Activated B cell treated with CpG ODN at 0.5 μM for 24 hours (primary cell): Measurements from ENCODE around the gene NOD1. TPM values are rescaled to one million over a fixed set of nuclear protein-coding genes. Genes with fewer than 3 reads are reported as not detected.
A peak's percentile ranks its signal among the peaks of the same experiment; 100 is the strongest.

Source experiments
- ATAC-seq: fragments of 200-7000 bp; cut with Tn5 transposase; one replicate; pipeline ENCODE4 v1.10.0; 2021; ENCODE audit warnings: low read depth, mild to moderate bottlenecking, moderate library complexity
- CTCF ChIA-PET: fragments of 350-600 bp; sonication (Branson Sonifier 250); formaldehyde crosslinking; loops from one replicate; lab custom pipeline; 2021; ENCODE audit warnings: antibody characterized with exemption; lab: Charles Lee
- POLR2A ChIA-PET: fragments of 350-600 bp; sonication (Branson Sonifier 250); formaldehyde crosslinking; loops from one replicate; lab custom pipeline; 2021; ENCODE audit warnings: antibody characterized with exemption; lab: Charles Lee
- DNase-seq: peaks from one replicate; pipeline ENCODE4 v3.0.0; 2022
- H3K27ac Mint-ChIP-seq: one replicate; pipeline ENCODE4 v1.8.0; 2020; ENCODE audit warnings: mixed read lengths
- H3K27me3 Mint-ChIP-seq: one replicate; pipeline ENCODE4 v1.8.0; 2021; ENCODE audit warnings: mixed read lengths
- H3K36me3 Mint-ChIP-seq: one replicate; pipeline ENCODE4 v1.8.0; 2021; ENCODE audit warnings: low read depth, mixed read lengths
- H3K4me1 Mint-ChIP-seq: one replicate; pipeline ENCODE4 v1.8.0; 2021; ENCODE audit warnings: mixed read lengths
- H3K4me3 Mint-ChIP-seq: one replicate; pipeline ENCODE4 v1.8.0; 2020; ENCODE audit warnings: mild to moderate bottlenecking, mixed read lengths
- H3K9me3 Mint-ChIP-seq: one replicate; pipeline ENCODE4 v1.8.0; 2020; ENCODE audit warnings: mixed read lengths
- intact Hi-C: fragments of 100-400 bp; cut with micrococcal nuclease; formaldehyde crosslinking; loops from one replicate; pipeline ENCODE4 v1.15.1; 2024
- total RNA-seq: library from RNA; stranded (reverse); gene quantifications from 2 replicates; pipeline ENCODE4 v1.2.3, GENCODE V29; 2022
- TF ChIP-seq, protein P1 (sequence below): fragments of 200-600 bp; IDR thresholded peaks from one replicate; pipeline ENCODE4 v1.8.0; 2022; ENCODE audit warnings: antibody characterized with exemption, mild to moderate bottlenecking

Gene NOD1
- total RNA-seq, 1 donor from 2014 or later: 14.0 TPM

GRCh38 chr7:30450240-30450982, 28.2 kb downstream of the NOD1 start:
- intact Hi-C loops: no loop called here
- Mint-ChIP-seq H3K27me3 (no peaks in the 10 kb centered on the region), H3K36me3 (peaks cover 68% of the 10 kb centered on the region), H3K4me1 (peaks cover 6% of the 10 kb centered on the region), H3K9me3 (no peaks in the 10 kb centered on the region), H3K4me3 (no peak overlapping the region), H3K27ac (no peak overlapping the region)
- ChIA-PET CTCF (interaction anchor here (1.1 kb wide), 1 partner anchor 175 kb away, joined by 3 read pairs; no protein-coding TSS in a partner anchor), POLR2A (no interaction called here)
- DNase-seq: no peak
- ATAC-seq: no peak
- TF ChIP-seq, protein P1, sequence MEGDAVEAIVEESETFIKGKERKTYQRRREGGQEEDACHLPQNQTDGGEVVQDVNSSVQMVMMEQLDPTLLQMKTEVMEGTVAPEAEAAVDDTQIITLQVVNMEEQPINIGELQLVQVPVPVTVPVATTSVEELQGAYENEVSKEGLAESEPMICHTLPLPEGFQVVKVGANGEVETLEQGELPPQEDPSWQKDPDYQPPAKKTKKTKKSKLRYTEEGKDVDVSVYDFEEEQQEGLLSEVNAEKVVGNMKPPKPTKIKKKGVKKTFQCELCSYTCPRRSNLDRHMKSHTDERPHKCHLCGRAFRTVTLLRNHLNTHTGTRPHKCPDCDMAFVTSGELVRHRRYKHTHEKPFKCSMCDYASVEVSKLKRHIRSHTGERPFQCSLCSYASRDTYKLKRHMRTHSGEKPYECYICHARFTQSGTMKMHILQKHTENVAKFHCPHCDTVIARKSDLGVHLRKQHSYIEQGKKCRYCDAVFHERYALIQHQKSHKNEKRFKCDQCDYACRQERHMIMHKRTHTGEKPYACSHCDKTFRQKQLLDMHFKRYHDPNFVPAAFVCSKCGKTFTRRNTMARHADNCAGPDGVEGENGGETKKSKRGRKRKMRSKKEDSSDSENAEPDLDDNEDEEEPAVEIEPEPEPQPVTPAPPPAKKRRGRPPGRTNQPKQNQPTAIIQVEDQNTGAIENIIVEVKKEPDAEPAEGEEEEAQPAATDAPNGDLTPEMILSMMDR: no peak

DNA sequence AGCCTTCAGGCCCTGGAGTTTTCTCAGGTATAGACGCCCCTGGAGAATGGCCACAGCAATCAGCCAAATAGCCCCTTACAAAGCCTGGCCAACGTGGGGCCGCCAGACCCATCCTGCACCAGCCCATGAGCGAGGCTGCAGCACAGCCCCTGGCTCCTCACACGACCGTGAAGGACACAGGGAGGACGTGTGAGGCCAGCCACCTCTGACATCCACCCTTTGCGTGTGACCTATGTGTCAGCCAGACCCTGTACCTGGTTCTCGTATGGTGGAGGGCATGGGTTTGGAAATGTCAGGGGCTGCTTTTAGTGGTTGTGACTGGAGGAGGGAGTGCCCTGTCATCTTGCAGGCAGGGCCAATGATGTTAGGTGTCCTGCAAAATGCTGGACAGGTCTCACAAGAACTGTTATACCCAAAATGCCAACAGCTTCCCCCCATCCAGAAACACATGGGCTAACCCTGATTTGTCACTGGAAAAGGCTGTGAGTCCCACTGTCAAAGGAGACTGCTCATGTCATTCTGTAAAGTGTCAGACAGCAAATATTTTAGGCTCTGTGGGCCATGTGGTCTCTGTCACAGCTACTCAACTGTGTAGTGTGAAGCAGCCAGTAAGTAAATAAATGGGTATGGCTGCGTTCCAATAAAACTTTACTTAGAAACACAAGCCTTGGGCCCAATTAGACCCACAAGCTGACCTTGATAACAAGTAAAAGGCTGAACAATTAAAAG, 30.0 kb downstream of the NOD1 start:
- DNase-seq: no peak
- Mint-ChIP-seq H3K36me3 (peaks cover 53% of the 10 kb centered on the region), H3K27me3 (no peaks in the 10 kb centered on the region), H3K9me3 (no peaks in the 10 kb centered on the region), H3K27ac (no peak overlapping the region), H3K4me3 (no peak overlapping the region), H3K4me1 (peaks cover 6% of the 10 kb centered on the region)
- intact Hi-C loops: loop anchor here (5.0 kb wide), 6 partner anchors 51 to 421 kb away; partner anchors contain the start of genes FKBP14 and PLEKHA8
- no peak for ATAC-seq
- ChIA-PET CTCF (no interaction called here), POLR2A (interaction anchor here (1.5 kb wide), 1 partner anchor 16 kb away, joined by 4 read pairs; no protein-coding TSS in a partner anchor)
- TF ChIP-seq, protein P1: no peak

GRCh38 chr7:30447466-30447865, 31.1 kb downstream of the NOD1 start:
- Mint-ChIP-seq H3K9me3 (no peaks in the 10 kb centered on the region), H3K36me3 (peaks cover 42% of the 10 kb centered on the region), H3K27ac (no peak overlapping the region), H3K4me1 (peaks cover 6% of the 10 kb centered on the region), H3K4me3 (no peak overlapping the region), H3K27me3 (no peaks in the 10 kb centered on the region)
- intact Hi-C loops: loop anchor here (5.0 kb wide), 6 partner anchors 50 to 420 kb away; partner anchors contain the start of genes FKBP14 and PLEKHA8
- DNase-seq (no peak), ATAC-seq (no peak)
- TF ChIP-seq, protein P1: no peak
- ChIA-PET POLR2A (interaction anchor here (0.8 to 1.5 kb wide), 2 partner anchors 18 to 31 kb away, joined by 4 read pairs; partner anchors contain the start of gene NOD1), CTCF (interaction anchor here (1.4 to 2.8 kb wide), 2 partner anchors 25 to 51 kb away, joined by 3 to 14 read pairs; no protein-coding TSS in a partner anchor)

DNA sequence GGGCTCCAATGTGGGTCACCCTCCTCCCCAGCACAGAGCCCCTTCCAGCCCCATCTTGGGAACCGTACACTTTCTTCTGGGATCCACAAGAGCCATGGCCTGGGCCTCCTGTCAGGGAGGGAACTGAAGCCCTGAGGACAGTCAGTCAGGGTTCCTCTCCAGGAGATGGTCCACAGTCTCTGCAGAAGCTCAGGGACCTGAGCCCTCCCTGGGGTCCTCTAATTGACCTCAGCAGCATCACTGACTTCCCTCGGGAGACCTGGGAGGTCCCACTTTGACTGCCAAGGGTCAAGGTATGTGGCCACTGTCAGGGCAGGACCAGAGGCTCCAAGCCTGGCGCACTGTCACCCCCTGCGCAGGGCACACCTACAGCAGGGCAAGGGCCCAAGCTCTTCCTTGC, 32.3 kb downstream of the NOD1 start:
- Mint-ChIP-seq H3K4me1 (peaks cover 6% of the 10 kb centered on the region), H3K27me3 (no peaks in the 10 kb centered on the region), H3K36me3 (peaks cover 33% of the 10 kb centered on the region), H3K4me3 (no peak overlapping the region), H3K27ac (peak overlapping the region; percentile 64), H3K9me3 (no peaks in the 10 kb centered on the region)
- CTCF ChIA-PET: interaction anchor here (0.7 to 2.8 kb wide), 5 partner anchors 35 to 170 kb away, joined by 3 to 14 read pairs (median 4); no protein-coding TSS in a partner anchor
- DNase-seq (no peak), ATAC-seq (no peak)
- intact Hi-C loops: loop anchor here (5.0 kb wide), 6 partner anchors 49 to 419 kb away; partner anchors contain the start of genes FKBP14 and PLEKHA8
- TF ChIP-seq, protein P1: no peak
- POLR2A ChIA-PET: interaction anchor here (0.8 to 1.4 kb wide), 3 partner anchors 32 to 310 kb away, joined by 4 to 11 read pairs (median 6); partner anchors contain the start of genes NOD1 and ZNRF2
